Mesenchymal stem cell (in vitro differentiated cells and primary cell): ENCODE results near the gene FRMD4A.

ENCODE experiments used
- DNase-seq: peaks from one replicate; pipeline ENCODE4 v3.0.0-alpha.2; 2013
- H2AFZ ChIP-seq: one replicate; pipeline ENCODE4 v1.6.1; 2013; ENCODE audit warnings: low read depth, mild to moderate bottlenecking, control low read depth, inconsistent platforms, low read length, moderate library complexity
- H2AK5ac ChIP-seq: 2 replicates; pipeline ENCODE4 v1.6.1; 2013; ENCODE audit warnings: low read length, moderate library complexity, mild to moderate bottlenecking, inconsistent platforms; ENCODE audit not compliant: severe bottlenecking
- H2BK120ac ChIP-seq: one replicate; pipeline ENCODE4 v1.6.1; 2013; ENCODE audit warnings: low read depth, mild to moderate bottlenecking, inconsistent platforms, low read length, moderate library complexity
- H2BK12ac ChIP-seq, 2 experiments: one replicate each; pipeline ENCODE4 v1.6.1; 2013; ENCODE audit warnings: inconsistent platforms in 2 of 2, low read length in 2 of 2, mild to moderate bottlenecking in 2 of 2, moderate library complexity in 2 of 2, control low read depth in 1 of 2
- H2BK15ac ChIP-seq: one replicate; pipeline ENCODE4 v1.6.1; 2013; ENCODE audit warnings: mild to moderate bottlenecking, low read depth, inconsistent platforms; ENCODE audit not compliant: poor library complexity, severe bottlenecking
- H2BK5ac ChIP-seq: 2 replicates; pipeline ENCODE4 v1.6.1; 2013; ENCODE audit warnings: low read depth, mild to moderate bottlenecking, low read length, control low read depth, inconsistent platforms; ENCODE audit not compliant: poor library complexity, severe bottlenecking
- H3K14ac ChIP-seq, 2 experiments: one replicate each; pipeline ENCODE4 v1.6.1; 2013; ENCODE audit warnings: inconsistent platforms in 2 of 2, low read length in 2 of 2, control low read depth in 1 of 2, mild to moderate bottlenecking in 1 of 2, moderate library complexity in 1 of 2
- H3K18ac ChIP-seq, 2 experiments: one replicate each; pipeline ENCODE4 v1.6.1; 2013; ENCODE audit warnings: inconsistent platforms in 2 of 2, low read length in 2 of 2, control low read depth in 1 of 2, low read depth in 1 of 2, mild to moderate bottlenecking in 1 of 2
- H3K23ac ChIP-seq, 2 experiments: one replicate each; pipeline ENCODE4 v1.6.1; 2013; ENCODE audit warnings: inconsistent platforms in 2 of 2, low read length in 2 of 2, mild to moderate bottlenecking in 2 of 2, moderate library complexity in 2 of 2, control low read depth in 1 of 2
- H3K27ac ChIP-seq: 2 replicates; pipeline ENCODE4 v1.5.1; 2013; ENCODE audit warnings: mild to moderate bottlenecking, moderate library complexity, low read length, control low read depth, inconsistent platforms; ENCODE audit not compliant: poor library complexity, severe bottlenecking
- H3K27me3 ChIP-seq, 2 experiments: 2 replicates each; pipeline versions ENCODE4 v1.6.1 to v1.7.0; 2013; ENCODE audit warnings: low read length in 2 of 2, mild to moderate bottlenecking in 2 of 2, moderate library complexity in 2 of 2, control low read depth in 1 of 2, inconsistent platforms in 1 of 2; ENCODE audit not compliant: control insufficient read depth in 1 of 2, insufficient read depth in 1 of 2
- H3K36me3 ChIP-seq, 2 experiments: 2 replicates each; pipeline versions ENCODE4 v1.6.1 to v1.7.0; 2013; ENCODE audit warnings: low read length in 2 of 2, control low read depth in 1 of 2, inconsistent platforms in 1 of 2, low read depth in 1 of 2, mild to moderate bottlenecking in 1 of 2; ENCODE audit not compliant: insufficient read depth in 2 of 2, control insufficient read depth in 1 of 2
- H3K4ac ChIP-seq, 2 experiments: one replicate each; pipeline ENCODE4 v1.6.1; 2013; ENCODE audit warnings: inconsistent platforms in 2 of 2, low read length in 2 of 2, mild to moderate bottlenecking in 2 of 2, moderate library complexity in 2 of 2, control low read depth in 1 of 2, low read depth in 1 of 2
- H3K4me1 ChIP-seq: 2 replicates; pipeline ENCODE4 v1.6.1; 2013; ENCODE audit warnings: low read depth, low read length, control low read depth; ENCODE audit not compliant: control insufficient read depth, insufficient read depth
- H3K4me2 ChIP-seq: 2 replicates; pipeline ENCODE4 v1.6.1; 2013; ENCODE audit warnings: low read length, mild to moderate bottlenecking, inconsistent platforms; ENCODE audit not compliant: poor library complexity, severe bottlenecking
- H3K4me3 ChIP-seq, 2 experiments: 2 replicates each; pipeline versions ENCODE4 v1.5.1 to v1.7.0; 2013; ENCODE audit warnings: low read length in 2 of 2, mild to moderate bottlenecking in 2 of 2, control low read depth in 1 of 2, low read depth in 1 of 2; ENCODE audit not compliant: insufficient read depth in 1 of 2
- H3K79me1 ChIP-seq: replicated peaks from 2 replicates; pipeline ENCODE4 v1.6.1; 2013; ENCODE audit warnings: mild to moderate bottlenecking, control low read depth, low read length, inconsistent platforms; ENCODE audit not compliant: poor library complexity, severe bottlenecking
- H3K9ac ChIP-seq: 2 replicates; pipeline ENCODE4 v1.7.0; 2013; ENCODE audit warnings: mild to moderate bottlenecking, low read length, moderate library complexity
- H3K9me3 ChIP-seq: 2 replicates; pipeline ENCODE4 v1.7.0; 2013; ENCODE audit warnings: mild to moderate bottlenecking, low read length; ENCODE audit not compliant: control insufficient read depth
- H4K8ac ChIP-seq: one replicate; pipeline ENCODE4 v1.6.1; 2013; ENCODE audit warnings: inconsistent platforms, mild to moderate bottlenecking, low read length, moderate library complexity
- H4K91ac ChIP-seq: one replicate; pipeline ENCODE4 v1.6.1; 2013; ENCODE audit warnings: mild to moderate bottlenecking, low read length, inconsistent platforms
- WGBS: methylation state at CpG from one replicate; pipeline ENCODE4 v1.1.7; 2013; ENCODE audit warnings: mixed read lengths; 5-methylcytosine and 5-hydroxymethylcytosine counted together

The FRMD4A gene

DNA sequence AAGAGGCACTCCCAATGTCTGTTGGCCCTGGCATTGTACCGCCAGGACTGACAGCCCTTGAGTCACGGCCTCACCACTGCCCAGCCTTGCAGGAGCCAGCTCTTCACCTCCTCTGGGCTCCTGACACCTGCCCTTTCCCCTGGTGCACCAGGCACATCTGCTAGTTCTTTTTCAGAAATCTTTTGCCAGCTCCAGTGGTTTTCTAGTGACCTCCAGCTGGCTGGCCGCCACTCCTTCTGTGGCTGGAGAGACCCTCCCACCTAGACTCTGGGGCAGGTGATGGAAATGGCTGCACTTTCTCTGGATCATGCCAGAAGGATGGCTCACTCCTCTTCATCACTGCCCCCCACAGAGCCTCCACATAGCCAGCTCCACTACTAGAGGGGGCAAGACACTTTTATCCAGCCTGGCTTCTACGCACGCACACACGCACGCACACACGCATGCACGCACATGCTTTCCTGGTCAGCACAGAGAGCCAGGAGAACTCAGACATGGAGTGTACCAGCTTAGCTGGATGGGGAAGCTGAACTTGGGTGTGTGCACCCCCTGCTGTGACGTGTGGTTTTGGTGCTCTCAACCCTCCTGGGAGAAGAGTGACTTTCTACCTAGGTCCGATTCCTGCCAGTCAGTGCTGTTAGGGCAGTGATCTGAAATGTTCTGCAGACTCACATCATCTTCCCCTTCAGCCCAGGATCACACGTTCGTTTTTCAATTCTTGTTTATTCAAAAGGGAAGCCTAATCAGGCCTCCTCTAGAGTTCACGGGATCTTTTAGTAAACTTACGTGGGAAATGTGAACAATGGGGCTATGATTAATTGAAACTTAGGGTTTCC lies 522.0 kb downstream of the FRMD4A start:
- no peaks in the 10 kb centered on the region for H3K9me3 ChIP-seq
- H3K18ac ChIP-seq: peak overlapping the region; percentile 15 to 76
- H3K27me3 ChIP-seq: no peaks in the 10 kb centered on the region
- 79% methylated on average over 15 of the region's 15 CpGs for WGBS
- no peak overlapping the region for H2AK5ac ChIP-seq
- peak overlapping the region; percentile 96 for H4K8ac ChIP-seq
- H2BK15ac ChIP-seq: no peak overlapping the region
- H3K23ac ChIP-seq: no peak overlapping the region
- H2BK120ac ChIP-seq: peak overlapping the region; percentile 27
- no peak overlapping the region for H3K9ac ChIP-seq
- H2BK5ac ChIP-seq: no peak overlapping the region
- H2AFZ ChIP-seq: no peak overlapping the region
- peak overlapping the region; percentile 64 for H4K91ac ChIP-seq
- H2BK12ac ChIP-seq: peak overlapping the region in 1 of 2 experiments; percentile 68
- H3K4me1 ChIP-seq: peaks cover 16% of the 10 kb centered on the region
- no peak overlapping the region for H3K27ac ChIP-seq
- H3K4me3 ChIP-seq: no peak overlapping the region
- H3K14ac ChIP-seq: peak overlapping the region in 1 of 2 experiments; percentile 86
- H3K4me2 ChIP-seq: no peak overlapping the region
- H3K4ac ChIP-seq: no peak overlapping the region
- no peak for DNase-seq
- H3K36me3 ChIP-seq: peaks cover 6 to 7% of the 10 kb centered on the region in 2 experiments
- peaks cover 7% of the 10 kb centered on the region for H3K79me1 ChIP-seq

DNA sequence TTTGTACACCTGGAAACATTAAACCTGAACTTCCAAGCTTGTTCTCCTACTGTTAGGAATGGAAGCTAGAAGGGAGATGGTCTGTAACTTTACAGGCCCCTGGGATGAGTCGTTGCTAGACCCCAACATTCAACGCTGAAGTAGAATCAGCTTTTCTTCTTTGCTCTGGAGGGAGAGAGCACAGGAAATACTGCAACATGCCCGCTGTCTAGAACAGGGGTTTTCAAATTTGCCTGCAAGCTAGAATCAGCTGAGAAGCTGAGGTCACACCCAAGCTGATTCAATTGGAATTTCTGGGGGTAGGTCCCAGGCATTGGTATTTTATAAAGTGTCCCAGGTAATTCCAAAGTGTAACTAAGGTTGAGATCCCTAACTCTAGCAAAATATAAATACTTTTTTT lies 524.3 kb downstream of the FRMD4A start:
- Histone ChIP-seq H3K18ac (peak overlapping the region in 1 of 2 experiments; percentile 30), H3K4me3 (no peak overlapping the region), H4K8ac (no peak overlapping the region), H3K4me1 (peaks cover 20% of the 10 kb centered on the region), H3K36me3 (peaks cover 6 to 7% of the 10 kb centered on the region in 2 experiments), H3K23ac (no peak overlapping the region), H3K4ac (no peak overlapping the region), H2AK5ac (peak overlapping the region; percentile 69), H3K4me2 (no peak overlapping the region), H3K27me3 (no peaks in the 10 kb centered on the region), H3K14ac (no peak overlapping the region), H3K9me3 (no peaks in the 10 kb centered on the region), H2AFZ (no peak overlapping the region), H2BK120ac (no peak overlapping the region), H3K79me1 (no peaks in the 10 kb centered on the region), H3K9ac (no peak overlapping the region), H4K91ac (no peak overlapping the region), H2BK15ac (no peak overlapping the region), H2BK5ac (no peak overlapping the region), H2BK12ac (no peak overlapping the region), H3K27ac (no peak overlapping the region)
- 78% methylated on average over 3 of the region's 3 CpGs for WGBS
- no peak for DNase-seq

DNA sequence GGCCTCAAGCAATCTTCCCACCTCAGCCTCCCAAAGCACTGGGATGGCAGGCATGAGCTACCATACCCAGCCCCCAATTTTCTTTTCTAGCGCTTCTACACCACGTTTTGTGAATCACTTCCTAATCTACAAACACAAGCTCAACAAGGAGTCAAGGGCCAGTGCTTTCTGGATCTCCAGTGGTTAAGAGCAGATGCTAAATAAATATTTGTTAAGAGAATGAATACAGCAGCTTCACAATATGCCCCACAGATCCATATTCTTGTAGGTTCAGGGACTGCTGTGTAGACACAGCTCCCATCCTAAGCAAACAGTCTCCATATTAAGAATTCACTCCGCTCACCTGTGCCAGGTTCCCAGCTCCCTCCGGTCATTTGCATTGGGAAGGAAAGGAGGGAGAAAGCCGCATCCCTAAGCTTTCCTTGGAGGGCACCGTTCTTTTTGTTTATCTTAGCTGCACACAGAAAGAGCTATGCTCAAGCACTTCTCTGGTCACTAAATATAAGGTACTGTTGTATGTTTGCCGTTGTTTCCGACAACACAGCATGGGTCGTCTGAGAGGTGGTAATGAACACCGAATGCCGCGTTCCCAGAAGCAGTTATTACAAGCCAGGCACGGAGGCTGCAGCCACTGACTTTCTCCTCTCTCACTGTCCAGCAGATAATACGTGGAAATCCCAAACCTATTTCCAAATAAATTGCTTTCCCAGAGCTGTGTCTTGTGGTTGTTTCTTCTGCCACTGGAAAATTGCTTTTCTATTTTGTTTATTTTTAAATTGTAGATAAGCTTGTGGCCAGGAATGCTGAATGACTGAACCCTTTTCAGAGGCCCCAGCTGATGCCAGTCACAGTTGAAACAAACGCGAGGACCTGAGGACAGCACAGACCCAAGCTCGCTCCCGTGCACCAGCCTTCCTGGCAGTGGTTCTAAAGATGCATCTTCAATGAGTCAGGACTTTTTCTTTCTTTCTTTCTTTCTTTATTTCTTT lies 526.9 kb downstream of the FRMD4A start:
- Histone ChIP-seq H3K27ac (peak overlapping the region; percentile 4), H2BK15ac (no peak overlapping the region), H3K9me3 (no peaks in the 10 kb centered on the region), H3K79me1 (peaks cover 2% of the 10 kb centered on the region), H2BK12ac (peak overlapping the region; percentile 83 to 92), H3K14ac (no peak overlapping the region), H3K18ac (peak overlapping the region; percentile 7 to 89), H4K8ac (peak overlapping the region; percentile 63), H2BK120ac (peak overlapping the region; percentile 1), H4K91ac (peak overlapping the region; percentile 59), H3K4me2 (no peak overlapping the region), H3K36me3 (peaks cover 0 to 2% of the 10 kb centered on the region in 2 experiments), H3K4ac (peak overlapping the region; percentile 60 to 73), H2BK5ac (no peak overlapping the region), H3K4me1 (peaks cover 14% of the 10 kb centered on the region), H3K23ac (no peak overlapping the region), H3K27me3 (no peaks in the 10 kb centered on the region), H2AK5ac (no peak overlapping the region), H3K9ac (no peak overlapping the region), H3K4me3 (no peak overlapping the region), H2AFZ (no peak overlapping the region)
- DNase-seq: peak; percentile 83
- 38% methylated on average over 17 of the region's 18 CpGs for WGBS

DNA sequence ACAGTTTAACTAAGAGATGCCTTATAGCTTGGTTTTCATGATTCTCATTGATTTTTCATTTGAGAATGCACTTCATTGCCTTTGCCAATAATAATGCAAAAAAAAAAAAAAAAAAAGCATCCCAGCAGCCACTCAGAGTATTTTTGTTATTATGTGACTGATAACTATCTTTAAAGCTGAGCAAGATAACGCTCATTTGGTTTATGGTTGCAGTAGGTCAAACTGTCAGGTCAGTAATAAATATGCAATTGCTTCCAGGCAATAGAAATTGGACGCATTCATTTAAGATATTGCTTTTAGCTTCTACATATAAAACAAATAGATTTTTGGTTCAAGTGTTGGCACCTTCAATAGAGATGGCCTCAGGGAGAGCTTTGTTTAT lies 528.8 kb downstream of the FRMD4A start:
- H2BK12ac ChIP-seq: no peak overlapping the region
- H3K27me3 ChIP-seq: no peaks in the 10 kb centered on the region
- no peak overlapping the region for H2AK5ac ChIP-seq
- no peak overlapping the region for H3K4me2 ChIP-seq
- peaks cover 7% of the 10 kb centered on the region for H3K4me1 ChIP-seq
- no peak overlapping the region for H2BK15ac ChIP-seq
- no peak overlapping the region for H2BK120ac ChIP-seq
- H3K79me1 ChIP-seq: peaks cover 5% of the 10 kb centered on the region
- H4K91ac ChIP-seq: no peak overlapping the region
- no peaks in the 10 kb centered on the region for H3K9me3 ChIP-seq
- no peak overlapping the region for H3K23ac ChIP-seq
- DNase-seq: no peak
- H2BK5ac ChIP-seq: no peak overlapping the region
- H3K9ac ChIP-seq: no peak overlapping the region
- no peak overlapping the region for H2AFZ ChIP-seq
- no peak overlapping the region for H3K4ac ChIP-seq
- WGBS: 14% methylated on average over 1 of the region's 2 CpGs
- H3K27ac ChIP-seq: no peak overlapping the region
- no peak overlapping the region for H3K18ac ChIP-seq
- no peak overlapping the region for H3K14ac ChIP-seq
- no peak overlapping the region for H3K4me3 ChIP-seq
- H4K8ac ChIP-seq: no peak overlapping the region
- peaks cover 0 to 4% of the 10 kb centered on the region in 2 experiments for H3K36me3 ChIP-seq
